HG03064 (cell line): ENCODE results near the gene PFN1.

Experiments used
- ATAC-seq: cut with Tn5 transposase; IDR thresholded peaks from one replicate; pipeline ENCODE4 v1.9.1; 2021; ENCODE audit warnings: low read depth; ENCODE audit not compliant: unreplicated experiment

The PFN1 gene

DNA sequence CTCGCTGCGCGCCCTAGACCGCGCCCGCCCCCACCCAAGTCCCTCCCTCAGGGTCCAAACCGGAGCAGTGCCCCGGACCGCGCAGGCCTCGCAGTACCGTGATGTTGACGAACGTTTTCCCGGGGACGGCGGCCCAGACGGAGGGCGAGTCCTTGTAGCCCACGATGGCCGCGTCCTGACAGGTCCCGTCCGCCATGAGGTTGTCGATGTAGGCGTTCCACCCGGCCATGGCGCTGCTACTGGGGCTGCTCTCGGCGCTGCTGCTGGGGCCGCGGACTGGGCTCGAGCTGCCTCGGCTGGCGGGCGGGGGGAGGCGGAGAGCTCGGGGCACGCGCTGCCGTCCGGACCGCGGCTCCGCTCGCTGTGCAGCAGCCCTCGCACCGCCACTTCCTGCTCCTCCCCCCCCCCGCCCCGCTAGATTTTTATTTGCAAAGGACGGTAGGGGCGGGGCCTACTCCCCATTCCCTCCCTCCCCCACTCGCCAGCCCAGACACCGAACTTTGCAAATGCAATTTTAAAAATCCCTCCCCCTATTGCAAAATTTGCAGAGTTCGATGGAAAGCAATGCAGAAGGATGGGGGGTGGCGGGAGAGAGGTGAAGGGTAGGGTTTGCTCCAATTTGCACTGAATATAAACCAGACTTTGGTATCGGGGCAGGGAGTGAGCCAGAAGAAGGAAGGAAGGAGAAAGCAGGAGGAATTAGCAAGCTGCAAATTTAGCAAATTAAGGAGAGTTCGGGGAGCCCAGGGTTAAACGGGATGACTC is at the start of gene PFN1:
PFN1 (minus strand) TSS at position 365 of the 765 bp plus-strand sequence; CDS start at position 229, 136 bp downstream.
- no peak for ATAC-seq

DNA sequence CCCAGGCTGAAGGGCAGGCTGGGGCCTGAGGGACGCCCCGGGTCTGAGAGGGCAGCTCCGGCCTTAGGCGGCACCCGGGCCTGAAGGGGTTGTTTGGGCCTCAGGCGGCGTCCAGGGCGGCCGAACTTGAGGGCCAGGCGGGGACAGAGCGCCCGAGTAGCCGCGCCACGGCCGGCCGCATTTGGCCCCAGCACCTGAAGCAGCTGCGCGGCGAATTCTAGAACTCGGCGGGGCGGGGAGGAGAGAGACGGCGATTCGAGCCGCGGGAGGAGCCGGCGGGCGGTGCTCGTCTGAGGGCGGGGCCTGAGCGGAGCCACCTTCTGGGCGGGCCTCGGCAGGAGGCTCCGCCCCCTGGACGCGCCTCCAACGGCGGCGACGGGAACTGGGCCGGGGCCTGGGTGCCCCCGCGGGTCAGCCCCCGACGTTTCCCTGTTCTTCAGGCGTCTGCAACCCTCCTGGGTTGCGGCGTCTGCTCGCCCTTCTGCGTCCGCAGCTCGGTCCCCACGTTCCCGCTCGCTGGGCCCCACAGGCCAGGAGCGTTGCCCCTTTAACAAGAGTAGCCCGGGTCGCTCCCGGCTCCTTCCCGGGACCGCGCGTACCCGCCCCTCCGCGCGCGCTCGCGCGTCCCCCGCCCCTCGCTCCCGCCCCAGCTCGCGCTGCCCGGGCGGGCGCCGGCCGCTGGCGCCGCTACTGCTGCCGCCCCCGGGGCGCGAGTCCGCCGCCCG is 49.1 kb upstream of the PFN1 start, which contains the start of the genes INCA1 and KIF1C:
INCA1 (minus strand) TSS at position 221 of the 725 bp plus-strand sequence. CDS start 3,085 bp downstream, outside the sequence.
KIF1C (plus strand) TSS at position 649 of the 725 bp plus-strand sequence. CDS start 2,297 bp downstream, outside the sequence.
- peak; percentile 70 for ATAC-seq

DNA sequence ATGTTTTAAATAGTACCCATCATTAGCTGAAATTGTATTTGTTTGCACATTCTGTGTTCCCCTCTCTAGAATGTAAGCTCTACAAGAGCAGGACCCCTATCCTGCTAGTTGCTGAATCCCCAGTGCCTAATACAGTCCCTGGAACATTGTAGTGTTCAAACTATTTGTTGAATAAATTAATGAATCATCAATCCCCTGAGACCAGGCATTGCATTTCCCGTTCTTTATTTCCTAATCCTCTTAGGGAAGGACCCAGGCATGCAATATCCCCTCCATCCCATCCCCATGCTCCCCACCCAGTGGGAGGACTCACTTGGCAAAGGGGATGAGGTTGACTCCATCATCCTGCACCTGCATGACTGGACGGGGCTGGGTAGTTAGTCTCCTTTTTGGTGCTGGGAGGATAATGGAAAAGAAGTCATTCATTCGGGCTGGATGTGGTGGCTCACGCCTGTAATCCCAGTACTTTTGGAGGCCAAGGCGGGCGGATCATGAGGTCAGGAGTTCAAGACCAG is 45.8 kb upstream of the PFN1 start:
- ATAC-seq, result no peak

DNA sequence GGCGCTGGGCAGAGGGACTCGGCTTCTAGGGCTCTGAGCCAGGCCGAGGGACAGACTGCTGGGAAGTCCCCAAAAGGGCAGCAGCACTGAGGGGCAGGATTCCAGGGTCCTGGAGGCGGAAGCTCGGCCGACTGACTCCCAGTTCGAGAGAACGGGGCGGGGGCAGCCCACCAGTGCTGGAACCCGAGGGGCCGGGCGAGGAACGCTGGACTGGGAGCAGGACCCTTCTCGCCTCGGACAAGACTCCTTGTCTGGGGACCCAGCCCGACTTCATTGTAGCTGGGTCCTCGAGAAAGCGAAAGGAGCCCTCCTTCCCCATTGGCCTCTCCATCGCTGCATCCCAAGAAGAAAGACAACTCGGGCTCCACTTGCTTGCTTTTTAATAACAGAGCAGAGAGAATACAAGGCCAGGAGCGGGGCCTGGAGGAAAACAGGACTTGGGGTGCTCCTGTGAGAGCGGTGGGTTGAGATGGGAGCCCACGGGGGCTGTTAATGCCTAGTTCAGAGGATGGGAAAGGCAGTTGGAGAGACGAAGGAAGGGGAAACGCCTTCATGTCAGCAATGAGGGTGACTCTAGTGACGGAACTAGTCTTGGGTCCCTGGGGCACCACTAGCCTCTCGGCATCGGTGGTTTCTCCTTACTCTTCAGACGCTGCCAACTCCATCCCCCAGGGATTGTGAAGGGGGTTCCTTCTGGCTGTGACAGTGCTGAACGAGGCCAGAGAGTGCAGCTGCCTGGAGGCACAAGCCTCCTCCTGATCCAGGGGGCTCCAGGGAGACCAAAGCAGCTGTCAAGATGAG is 39.6 kb upstream of the PFN1 start:
- no peak for ATAC-seq

DNA sequence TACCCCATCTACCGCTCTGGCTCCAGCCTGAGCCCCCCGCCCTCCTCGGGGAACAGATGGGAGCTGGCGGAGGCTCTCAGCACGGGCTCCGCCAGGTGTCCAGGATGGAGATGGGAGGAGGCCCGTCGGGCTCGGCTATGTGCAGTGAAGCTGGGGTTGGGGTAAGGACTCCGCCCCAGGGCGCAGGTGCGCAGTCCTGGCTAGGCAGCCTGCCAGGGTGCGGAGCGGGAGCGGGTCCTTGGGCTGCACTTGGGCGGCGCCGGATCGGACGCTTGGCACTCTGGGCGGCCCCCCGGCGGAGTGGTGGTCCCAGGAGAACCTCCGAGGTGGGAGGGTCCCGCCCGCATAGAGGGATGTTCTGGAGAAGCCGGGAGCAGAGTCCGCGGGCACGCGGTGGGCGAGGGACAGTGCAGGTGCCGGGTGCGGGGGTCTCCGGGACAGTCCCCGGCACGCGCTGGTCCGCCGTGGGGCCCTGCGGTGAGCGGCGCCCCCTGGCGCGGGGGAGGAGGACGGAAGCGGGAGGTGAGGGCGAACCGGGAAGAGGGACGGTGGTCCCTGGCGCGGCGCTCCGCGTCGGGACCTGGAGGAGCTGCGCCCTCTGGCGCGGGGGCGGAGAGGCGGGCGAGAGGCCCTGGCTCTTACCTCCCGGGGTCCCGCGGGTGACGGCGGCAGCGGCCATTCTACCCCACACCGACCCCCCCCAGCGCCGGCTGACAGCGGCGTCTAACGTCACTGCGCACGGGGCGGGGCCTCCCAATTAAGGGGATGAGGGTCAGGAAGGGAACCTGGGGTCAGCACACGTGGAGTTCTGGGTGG is 38.8 kb upstream of the PFN1 start, which contains the start of gene CAMTA2:
CAMTA2 (minus strand) TSS at position 725 of the 816 bp plus-strand sequence. CDS start 1,453 bp downstream, outside the sequence.
- peak; percentile 59 for ATAC-seq

DNA sequence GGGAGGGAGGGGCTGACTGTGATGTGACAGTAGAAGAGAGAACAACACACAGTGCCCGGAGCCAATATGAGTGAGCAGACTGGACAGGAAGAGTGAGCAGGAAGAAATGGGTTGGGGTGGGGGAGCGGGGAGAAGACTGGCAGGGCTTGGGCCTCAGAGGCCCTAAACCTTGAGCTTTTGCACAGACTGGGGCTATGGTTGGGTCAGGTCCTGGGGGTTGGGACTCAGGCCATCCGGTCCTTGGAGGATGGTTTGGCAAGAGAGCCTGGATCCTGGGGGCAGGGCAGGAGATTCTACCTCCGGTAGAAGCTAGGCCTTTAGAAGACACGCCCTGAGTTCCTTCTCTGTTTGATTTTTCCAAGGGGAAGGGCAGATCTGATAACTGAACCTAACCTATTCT is 38.1 kb upstream of the PFN1 start:
- ATAC-seq, result no peak

DNA sequence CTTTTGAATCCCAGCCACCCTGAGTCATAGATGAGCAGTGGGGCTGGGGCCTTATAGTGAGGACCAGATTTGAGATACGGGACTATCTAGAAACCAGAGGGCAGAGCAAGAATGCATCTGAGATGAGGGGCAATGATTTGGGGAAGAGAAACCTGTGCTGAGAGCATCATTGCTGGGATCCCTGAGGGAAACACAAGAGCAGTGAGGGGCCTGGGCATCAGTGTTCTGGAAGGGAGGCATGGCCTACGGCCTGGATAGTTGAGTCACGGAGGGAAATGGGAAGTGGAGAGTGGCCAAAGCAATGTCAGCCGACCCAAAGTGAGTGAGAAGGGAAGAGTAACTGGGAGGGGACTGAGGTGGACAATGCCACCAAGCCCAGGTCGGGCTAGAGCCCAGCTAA is 34.0 kb upstream of the PFN1 start:
- ATAC-seq, result no peak

DNA sequence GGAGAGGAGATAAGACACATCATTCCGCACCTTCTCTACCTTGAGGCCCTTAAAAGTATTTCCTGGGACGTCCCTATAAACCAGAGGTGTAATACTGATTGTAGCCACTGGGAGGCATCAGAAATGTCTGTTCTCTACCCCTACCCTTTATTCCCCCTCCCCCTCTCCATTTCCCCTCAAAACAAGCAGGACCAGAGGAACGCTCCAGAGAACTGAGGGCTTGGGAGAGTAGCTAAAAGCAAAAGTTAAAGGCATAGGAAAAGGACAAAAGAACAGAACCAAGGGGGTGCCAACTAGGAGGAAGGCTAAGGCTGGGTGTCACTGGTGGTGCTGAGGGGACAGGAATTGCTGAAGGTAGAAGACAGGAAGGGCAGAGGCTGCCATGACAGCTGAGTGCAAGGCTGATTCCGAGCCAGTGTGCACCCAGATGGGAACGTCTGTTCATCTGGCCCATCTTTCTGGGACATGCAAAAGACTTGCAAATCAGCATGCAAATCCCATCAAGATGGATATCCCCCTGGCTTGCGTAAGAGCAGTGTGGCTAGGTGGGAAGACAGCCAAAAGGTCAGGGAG is 32.4 kb upstream of the PFN1 start:
- no peak for ATAC-seq

DNA sequence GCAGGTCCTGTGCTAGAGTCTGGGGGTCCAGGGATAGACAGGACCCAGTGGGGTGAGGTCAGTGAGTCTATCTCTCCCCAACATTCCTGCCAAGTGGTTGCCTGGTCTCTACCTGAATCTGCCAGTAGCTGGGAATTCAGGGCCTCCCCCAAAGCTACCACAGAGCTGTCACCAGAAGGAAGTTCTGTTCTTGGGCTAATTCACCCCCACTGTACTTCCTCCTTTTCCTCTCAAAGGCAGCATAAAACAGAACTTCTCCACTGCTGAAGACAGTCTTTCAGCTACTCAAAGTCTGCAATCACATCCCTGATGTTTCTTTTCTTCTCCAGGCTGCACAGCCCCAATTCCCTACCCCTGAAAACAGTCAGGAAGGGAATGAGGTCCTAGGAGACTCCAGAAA is 30.4 kb upstream of the PFN1 start:
- ATAC-seq, result no peak

DNA sequence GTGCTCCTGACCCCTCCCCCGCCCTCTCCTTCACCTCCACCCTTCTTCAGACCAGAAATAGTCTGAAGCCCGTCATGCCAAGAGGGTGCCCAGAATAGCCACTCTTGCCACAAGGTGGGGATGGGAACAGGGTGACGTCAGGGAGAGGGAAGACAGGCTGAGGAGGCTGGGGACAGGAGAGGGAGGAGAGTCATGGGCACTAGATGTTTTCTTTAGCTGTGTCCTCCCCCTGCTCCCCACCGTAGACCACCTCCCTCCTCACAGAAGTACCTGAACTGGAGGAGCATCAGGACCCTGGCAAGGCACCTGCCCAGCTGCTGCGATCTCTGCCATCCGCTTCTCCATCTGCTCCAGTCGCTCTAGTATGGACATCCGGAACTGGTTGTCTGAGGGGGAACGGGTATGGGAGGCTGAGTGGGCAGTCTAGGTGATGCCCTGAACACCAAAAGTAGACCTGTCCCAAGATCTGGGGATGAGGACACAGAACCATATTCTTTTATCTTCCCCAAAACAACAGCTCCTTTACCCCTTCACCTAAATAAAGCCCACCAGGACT is 25.9 kb upstream of the PFN1 start:
- ATAC-seq, result no peak

DNA sequence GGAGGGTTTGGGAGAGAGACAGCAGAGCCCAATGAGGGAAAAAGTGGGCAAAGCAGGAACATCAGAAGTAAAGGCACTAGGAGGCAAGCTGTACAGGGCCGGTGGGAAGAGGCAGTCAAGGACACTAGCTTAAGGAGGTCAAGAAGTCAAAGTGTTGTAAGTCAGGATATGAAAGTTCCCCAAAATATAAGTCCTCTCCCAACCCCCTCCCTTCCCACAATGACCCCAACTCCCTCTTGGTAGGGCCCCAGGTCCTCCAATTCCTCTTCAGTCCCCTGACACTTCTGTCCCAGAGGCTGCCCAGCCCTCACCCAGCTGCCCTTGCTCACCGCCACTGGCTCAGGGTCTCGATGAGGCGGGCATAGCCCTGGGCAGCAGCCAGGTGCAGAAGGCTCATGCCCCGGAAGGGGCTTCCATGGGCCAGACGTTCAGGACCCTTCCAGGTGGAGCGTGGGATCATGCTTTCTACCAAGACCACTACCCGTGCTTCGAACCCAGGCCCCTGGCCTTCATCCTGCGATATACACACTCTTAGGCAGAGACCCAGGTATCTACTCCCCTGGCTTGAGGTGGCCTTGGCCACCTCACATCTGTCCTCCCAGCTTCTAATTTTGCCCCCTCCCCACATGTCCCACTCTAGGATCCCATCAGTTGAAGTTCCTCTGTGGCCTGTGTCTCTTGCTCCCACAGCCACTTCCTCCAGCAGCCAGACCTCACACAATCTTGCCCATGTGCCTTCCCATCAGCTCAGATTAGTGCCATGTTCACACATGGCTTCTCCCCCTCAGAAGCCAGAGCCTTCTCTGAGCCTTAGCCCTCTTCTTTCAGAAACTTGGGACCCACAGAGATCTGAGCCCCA is 25.2 kb upstream of the PFN1 start:
- ATAC-seq, result no peak

DNA sequence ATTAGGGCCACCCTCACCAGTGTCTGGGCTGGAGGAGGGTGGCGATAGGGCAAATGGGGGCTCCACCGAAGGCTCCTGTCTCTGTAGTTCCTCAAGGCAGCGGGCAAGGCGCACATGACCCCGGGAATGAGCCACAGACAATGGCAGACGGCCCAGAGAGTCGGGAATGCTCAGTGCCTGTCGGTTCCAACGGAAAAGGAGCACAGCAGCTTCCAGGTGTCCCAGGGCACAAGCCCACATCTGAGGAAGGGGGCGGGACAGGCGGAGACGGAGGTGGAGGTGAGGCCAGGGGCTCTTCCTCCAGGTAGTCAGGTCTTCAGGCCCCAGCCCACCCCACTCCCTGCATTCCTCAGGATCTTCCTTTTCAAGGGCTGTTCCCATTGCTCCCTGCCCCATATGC is 24.4 kb upstream of the PFN1 start:
- ATAC-seq, result no peak

DNA sequence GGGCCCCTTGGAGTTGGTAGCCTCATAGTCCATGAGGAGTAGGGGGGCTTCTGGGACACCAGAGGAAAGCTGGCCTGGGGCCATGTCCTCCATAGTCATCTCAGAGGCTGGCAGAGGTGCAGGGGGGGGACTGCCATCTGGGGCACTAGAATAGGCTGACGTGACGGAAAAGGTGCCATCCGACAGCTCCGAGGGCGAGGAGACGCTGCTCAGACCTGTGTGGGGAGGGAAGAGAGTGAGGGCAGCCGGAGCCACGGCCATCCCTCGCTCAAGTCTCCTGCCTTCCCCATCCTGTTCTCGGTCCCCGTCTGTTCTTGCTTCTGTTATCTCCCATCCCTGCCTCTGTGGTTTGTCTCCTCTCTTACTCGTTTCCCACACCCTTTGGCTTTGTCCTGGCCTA is 24.0 kb upstream of the PFN1 start:
- ATAC-seq, result no peak

DNA sequence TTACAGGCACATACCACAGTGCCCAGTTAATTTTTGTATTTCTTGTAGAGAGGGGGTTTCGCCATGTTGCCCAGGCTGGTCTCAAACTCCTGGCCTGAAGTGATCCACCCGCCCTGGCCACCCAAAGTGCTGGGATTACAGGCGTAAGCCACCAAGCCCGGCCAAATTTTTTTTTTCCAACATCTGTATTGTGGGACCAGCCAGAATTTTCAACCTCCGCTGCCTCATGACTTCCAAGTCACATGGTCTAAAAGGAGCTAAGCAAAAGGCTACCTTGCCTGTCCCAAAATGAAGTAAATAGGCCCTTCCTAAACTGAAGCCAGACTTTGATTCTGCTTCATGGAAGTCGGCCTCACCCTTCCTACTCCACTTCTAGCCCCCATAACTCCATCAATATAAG is 23.5 kb upstream of the PFN1 start:
- no peak for ATAC-seq

DNA sequence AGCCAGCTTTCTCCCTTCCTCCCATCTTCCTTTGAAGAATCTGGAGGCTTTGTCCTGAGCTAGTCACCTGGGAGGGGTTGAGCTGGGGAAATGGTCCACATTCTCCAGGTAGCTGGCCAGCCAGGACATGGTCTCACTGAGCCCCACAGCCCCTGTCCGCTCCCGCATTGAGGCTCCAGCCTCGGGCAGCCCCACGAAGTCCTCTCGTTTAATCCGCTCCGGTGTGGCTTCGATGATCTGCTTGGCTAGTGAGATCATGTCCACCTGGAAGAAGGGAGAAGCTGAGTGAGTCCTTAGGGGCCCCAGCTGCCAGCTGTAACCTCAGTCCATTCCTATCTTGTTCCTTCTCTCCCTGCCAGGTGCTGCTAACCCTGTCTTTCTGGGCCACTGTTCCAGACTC is 21.9 kb upstream of the PFN1 start:
- ATAC-seq, result no peak

DNA sequence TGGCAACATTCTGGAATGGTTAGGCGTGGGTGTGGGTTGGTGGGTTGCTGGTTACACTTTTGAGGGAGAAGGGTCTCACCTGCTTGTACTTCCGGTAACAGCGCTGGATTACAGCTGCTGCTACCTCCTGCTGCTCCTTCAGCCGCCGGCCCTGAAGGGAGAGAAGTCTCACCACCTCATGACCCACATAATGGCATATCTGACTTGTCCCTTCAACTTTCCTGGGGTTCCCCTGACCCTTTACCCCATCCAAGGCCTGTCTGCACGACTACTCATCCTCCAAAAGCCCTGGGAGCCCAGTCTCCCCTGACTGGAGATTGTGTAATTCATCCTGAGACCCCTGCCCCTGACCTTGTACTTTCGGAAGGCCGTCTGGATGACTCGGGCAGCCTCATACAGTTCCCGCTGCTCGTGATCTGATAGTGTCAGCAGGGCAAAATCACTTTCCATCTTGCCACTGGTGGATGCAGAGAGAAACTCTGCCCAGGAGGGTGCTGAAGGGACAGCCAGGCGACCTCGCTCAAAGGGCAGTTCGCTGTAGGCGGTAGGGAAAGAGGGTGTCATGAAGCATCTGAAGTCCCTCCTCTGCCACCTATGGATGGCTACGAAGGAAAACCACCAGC is 21.3 kb upstream of the PFN1 start:
- ATAC-seq, result no peak

DNA sequence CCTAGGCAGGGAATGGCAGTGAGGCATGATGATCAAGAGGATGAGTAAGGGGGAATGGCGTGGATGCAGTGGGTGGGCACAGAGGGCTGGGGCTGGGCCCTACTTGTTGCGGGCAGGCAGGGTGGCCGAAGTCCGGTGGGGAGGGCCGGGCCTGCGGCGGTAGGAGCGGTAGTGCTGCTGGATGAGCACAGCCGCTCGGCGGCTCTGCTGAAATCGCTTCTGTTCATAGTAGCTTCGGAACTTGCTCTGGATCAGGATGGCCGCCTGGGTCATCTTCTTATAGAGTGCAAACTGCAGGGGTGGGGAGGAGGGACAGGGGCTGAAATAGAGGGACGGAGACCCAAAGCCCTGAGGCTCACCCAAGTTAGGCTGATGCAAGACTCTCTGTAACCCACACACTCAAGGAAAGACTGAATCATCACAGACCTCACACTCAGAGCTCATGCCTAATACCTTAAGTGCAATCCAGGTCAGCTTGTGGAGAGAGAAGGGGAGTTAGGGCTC is 20.8 kb upstream of the PFN1 start:
- no peak for ATAC-seq
